ENCODE data around the gene IGF2BP2. TPM values are rescaled to one million over a fixed set of nuclear protein-coding genes. Genes with fewer than 3 reads are reported as not detected.

The IGF2BP2 gene
- total RNA-seq, 1 experiment from 2014 or later, result 135 TPM

DNA sequence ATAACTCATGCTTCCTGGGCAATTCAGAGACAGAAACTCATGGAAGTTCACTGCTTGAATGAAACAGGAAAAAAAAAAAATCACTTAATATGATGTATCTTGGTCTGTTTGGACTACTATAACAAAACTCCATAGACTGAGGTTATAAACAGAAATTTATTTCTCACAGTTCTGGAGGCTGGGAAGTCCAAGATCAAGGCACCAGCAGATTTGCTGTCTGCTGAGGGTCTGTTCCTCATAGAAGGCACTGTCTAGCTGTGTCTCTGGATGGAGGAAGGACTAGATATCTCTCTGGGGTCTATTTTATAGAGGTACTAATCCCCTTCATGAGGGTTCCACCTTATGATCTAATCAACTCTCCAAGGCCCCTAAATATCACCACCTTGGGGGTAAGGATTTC is 119.3 kb downstream of the IGF2BP2 start:
- no peak overlapping the region for H3K4me3 ChIP-seq (replicated peaks in 1 of 2; ENCODE audit: low read depth in 1 of 2, low read length in 2 of 2)
- no peak overlapping the region for H3K4me2 ChIP-seq (ENCODE audit: low read length)
- intact Hi-C loops (cut with micrococcal nuclease), result no loop called here
- no peaks in the 10 kb centered on the region; the same call in 1 of the 2 replicates for H4K20me1 ChIP-seq (ENCODE audit: insufficient read depth)
- H3K9me2 ChIP-seq (ENCODE audit: insufficient read depth), result no peaks in the 10 kb centered on the region
- peaks cover 96% of the 10 kb centered on the region for H3K79me2 ChIP-seq (ENCODE audit: insufficient read depth, low read length)
- no peak overlapping the region for H2AFZ ChIP-seq (ENCODE audit: low read depth, low read length, poor library complexity, severe bottlenecking)
- BruUV-seq (replicated peaks), result no TSS peak
- TF ChIP-seq EGR1 (IDR thresholded peaks at IDR 0.05; ENCODE audit: low read depth), result no peak
- no peak for TF ChIP-seq EZH2 (IDR thresholded peaks at IDR 0.05)
- TF ChIP-seq POLR2A (IDR thresholded peaks at IDR 0.05; ENCODE audit: borderline replicate concordance, extremely low read depth, insufficient read depth, insufficient read length), result no peak
- no peak for TF ChIP-seq TCF7L2 (IDR thresholded peaks at IDR 0.05; ENCODE audit: borderline replicate concordance, extremely low read depth, insufficient read depth, insufficient read length)
- TF ChIP-seq, protein P1, sequence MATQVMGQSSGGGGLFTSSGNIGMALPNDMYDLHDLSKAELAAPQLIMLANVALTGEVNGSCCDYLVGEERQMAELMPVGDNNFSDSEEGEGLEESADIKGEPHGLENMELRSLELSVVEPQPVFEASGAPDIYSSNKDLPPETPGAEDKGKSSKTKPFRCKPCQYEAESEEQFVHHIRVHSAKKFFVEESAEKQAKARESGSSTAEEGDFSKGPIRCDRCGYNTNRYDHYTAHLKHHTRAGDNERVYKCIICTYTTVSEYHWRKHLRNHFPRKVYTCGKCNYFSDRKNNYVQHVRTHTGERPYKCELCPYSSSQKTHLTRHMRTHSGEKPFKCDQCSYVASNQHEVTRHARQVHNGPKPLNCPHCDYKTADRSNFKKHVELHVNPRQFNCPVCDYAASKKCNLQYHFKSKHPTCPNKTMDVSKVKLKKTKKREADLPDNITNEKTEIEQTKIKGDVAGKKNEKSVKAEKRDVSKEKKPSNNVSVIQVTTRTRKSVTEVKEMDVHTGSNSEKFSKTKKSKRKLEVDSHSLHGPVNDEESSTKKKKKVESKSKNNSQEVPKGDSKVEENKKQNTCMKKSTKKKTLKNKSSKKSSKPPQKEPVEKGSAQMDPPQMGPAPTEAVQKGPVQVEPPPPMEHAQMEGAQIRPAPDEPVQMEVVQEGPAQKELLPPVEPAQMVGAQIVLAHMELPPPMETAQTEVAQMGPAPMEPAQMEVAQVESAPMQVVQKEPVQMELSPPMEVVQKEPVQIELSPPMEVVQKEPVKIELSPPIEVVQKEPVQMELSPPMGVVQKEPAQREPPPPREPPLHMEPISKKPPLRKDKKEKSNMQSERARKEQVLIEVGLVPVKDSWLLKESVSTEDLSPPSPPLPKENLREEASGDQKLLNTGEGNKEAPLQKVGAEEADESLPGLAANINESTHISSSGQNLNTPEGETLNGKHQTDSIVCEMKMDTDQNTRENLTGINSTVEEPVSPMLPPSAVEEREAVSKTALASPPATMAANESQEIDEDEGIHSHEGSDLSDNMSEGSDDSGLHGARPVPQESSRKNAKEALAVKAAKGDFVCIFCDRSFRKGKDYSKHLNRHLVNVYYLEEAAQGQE (IDR thresholded peaks at IDR 0.05; ENCODE audit: low read depth), result no peak
- TF ChIP-seq SIN3A (IDR thresholded peaks at IDR 0.05; ENCODE audit: low read depth), result no peak
- TF ChIP-seq EZH2phosphoT487 (IDR thresholded peaks at IDR 0.05; ENCODE audit: borderline replicate concordance), result no peak
- no peak overlapping the region for H3K9ac ChIP-seq (ENCODE audit: low read length)
- no peaks in the 10 kb centered on the region for H3K9me3 ChIP-seq (ENCODE audit: control insufficient read depth in 1 of 2, insufficient read depth in 1 of 2, low read depth in 1 of 2, low read length in 2 of 2)
- ChIA-PET RAD21 (ENCODE audit: low non-redundant PET in 1 of 2, low total read pairs in 2 of 2, uncharacterized antibody in 2 of 2, unreplicated experiment in 2 of 2) (no interaction called here), POLR2A (no interaction called here), CTCF (no interaction called here)
- ATAC-seq (no peak), DNase-seq (ENCODE audit: low read depth, low spot score) (no peak)
- no peaks in the 10 kb centered on the region for H3K36me3 ChIP-seq (ENCODE audit: control insufficient read depth in 1 of 2, insufficient read depth in 2 of 2, low read length in 2 of 2)
- peaks cover 5 to 29% of the 10 kb centered on the region in 2 experiments; a peak in 3 of 4 replicates for H3K4me1 ChIP-seq (ENCODE audit: control insufficient read depth in 1 of 2, insufficient read depth in 2 of 2, low read length in 2 of 2)
- no peak overlapping the region for H3K27ac ChIP-seq (ENCODE audit: low read depth, low read length)
- no peaks in the 10 kb centered on the region for H3K27me3 ChIP-seq (ENCODE audit: insufficient read depth, low read length)

Data from HCT116 (cell line).